IMR-90 (cell line): Measurements from ENCODE around the gene KCNT1. TPM values are rescaled to one million over a fixed set of nuclear protein-coding genes. Genes with fewer than 3 reads are reported as not detected.

ENCODE experiments used
- ATAC-seq: fragments of 200-7000 bp; cut with Tn5 transposase; 2 replicates; pipeline ENCODE4 v1.9.1; 2020; ENCODE audit warnings: low read depth, mild to moderate bottlenecking, moderate library complexity
- BruUV-seq: library from RNA; stranded (reverse); fragments of 400-500 nt; replicated peaks from 2 replicates; lab custom pipeline; 2021; lab: Mats Ljungman, UMichigan
- CTCF ChIA-PET: fragments of 300-600 bp; formaldehyde crosslinking; extraction: SDS; loops from one replicate; lab custom pipeline; 2021; ENCODE audit warnings: antibody characterized with exemption; lab: Yijun Ruan, JAX
- POLR2A ChIA-PET: fragments of 300-600 bp; sonication (Branson Sonifier 250); formaldehyde crosslinking; loops from one replicate; lab custom pipeline; 2022; ENCODE audit warnings: antibody characterized with exemption; ENCODE audit not compliant: unreplicated experiment; lab: Charles Lee
- DNase-seq: peaks from one replicate; pipeline ENCODE4 v3.0.0; 2013
- H2AFZ ChIP-seq: replicated peaks from 2 replicates; pipeline ENCODE3; 2013; ENCODE audit warnings: low read length, mild to moderate bottlenecking; ENCODE audit not compliant: poor library complexity
- H2AK5ac ChIP-seq: 2 replicates; pipeline ENCODE4 v1.6.1; 2013; ENCODE audit warnings: low read depth, low read length, inconsistent platforms
- H2AK9ac ChIP-seq: replicated peaks from 2 replicates; pipeline ENCODE3; 2013; ENCODE audit warnings: mild to moderate bottlenecking, low read depth, low read length, moderate library complexity; ENCODE audit not compliant: poor library complexity
- H2BK120ac ChIP-seq: 2 replicates; pipeline ENCODE4 v1.6.1; 2013; ENCODE audit warnings: low read depth, low read length, inconsistent platforms
- H2BK15ac ChIP-seq: 3 replicates; pipeline ENCODE4 v1.6.1; 2013; ENCODE audit warnings: low read depth, low read length, inconsistent platforms
- H2BK20ac ChIP-seq: 2 replicates; pipeline ENCODE4 v1.6.1; 2013; ENCODE audit warnings: low read depth, mild to moderate bottlenecking, inconsistent platforms, low read length, moderate library complexity
- H2BK5ac ChIP-seq: 2 replicates; pipeline ENCODE4 v1.6.1; 2013; ENCODE audit warnings: mild to moderate bottlenecking, low read depth, low read length, inconsistent platforms; ENCODE audit not compliant: poor library complexity, severe bottlenecking
- H3K14ac ChIP-seq: replicated peaks from 2 replicates; pipeline ENCODE4 v1.6.1; 2013; ENCODE audit warnings: low read depth, low read length, inconsistent platforms
- H3K18ac ChIP-seq: 2 replicates; pipeline ENCODE4 v1.6.1; 2013; ENCODE audit warnings: low read depth, low read length, control low read depth
- H3K23ac ChIP-seq: 2 replicates; pipeline ENCODE4 v1.6.1; 2013; ENCODE audit warnings: low read depth, low read length, inconsistent platforms
- H3K27ac ChIP-seq: 2 replicates; pipeline ENCODE4 v1.5.1; 2013; ENCODE audit warnings: mild to moderate bottlenecking, control low read depth, low read length; ENCODE audit not compliant: insufficient read depth
- H3K27me3 ChIP-seq: 2 replicates; pipeline ENCODE4 v1.6.1; 2013; ENCODE audit warnings: low read length; ENCODE audit not compliant: control insufficient read depth, insufficient read depth
- H3K36me3 ChIP-seq: 2 replicates; pipeline ENCODE4 v1.6.1; 2013; ENCODE audit warnings: low read length, mixed read lengths; ENCODE audit not compliant: control insufficient read depth, insufficient read depth
- H3K4ac ChIP-seq: 2 replicates; pipeline ENCODE4 v1.6.1; 2013; ENCODE audit warnings: low read depth, low read length, inconsistent platforms
- H3K4me1 ChIP-seq: 2 replicates; pipeline ENCODE4 v1.6.1; 2013; ENCODE audit warnings: low read length, mixed read lengths; ENCODE audit not compliant: control insufficient read depth, insufficient read depth
- H3K4me2 ChIP-seq: 2 replicates; pipeline ENCODE4 v1.6.1; 2013; ENCODE audit warnings: low read depth, mild to moderate bottlenecking, control low read depth, low read length, moderate library complexity
- H3K4me3 ChIP-seq: 2 replicates; pipeline ENCODE4 v1.5.1; 2013; ENCODE audit warnings: low read depth, mild to moderate bottlenecking, control low read depth, low read length, moderate library complexity; ENCODE audit not compliant: insufficient read depth
- H3K56ac ChIP-seq: 2 replicates; pipeline ENCODE4 v1.6.1; 2013; ENCODE audit warnings: low read length, inconsistent platforms; ENCODE audit not compliant: insufficient read depth; ENCODE audit errors: extremely low read depth
- H3K79me1 ChIP-seq, 2 experiments: 2 replicates each; pipeline ENCODE4 v1.6.1; 2013; ENCODE audit warnings: low read length in 2 of 2, inconsistent platforms in 1 of 2, low read depth in 1 of 2
- H3K9ac ChIP-seq: 2 replicates; pipeline ENCODE4 v1.6.1; 2013; ENCODE audit warnings: low read depth, low read length, control low read depth
- H3K9me1 ChIP-seq: 2 replicates; pipeline ENCODE4 v1.6.1; 2013; ENCODE audit warnings: low read length, inconsistent platforms; ENCODE audit not compliant: insufficient read depth
- H3K9me3 ChIP-seq: 2 replicates; pipeline ENCODE4 v1.6.1; 2013; ENCODE audit warnings: low read length; ENCODE audit not compliant: control insufficient read depth, insufficient read depth
- H4K20me1 ChIP-seq: 2 replicates; pipeline ENCODE4 v1.6.1; 2013; ENCODE audit warnings: low read length, inconsistent platforms; ENCODE audit not compliant: insufficient read depth
- H4K5ac ChIP-seq: 2 replicates; pipeline ENCODE4 v1.6.1; 2013; ENCODE audit warnings: mild to moderate bottlenecking, low read depth, low read length, control low read depth
- H4K8ac ChIP-seq, 2 experiments: 2 replicates each; pipeline ENCODE4 v1.6.1; 2013; ENCODE audit warnings: low read depth in 2 of 2, low read length in 2 of 2, control low read depth in 1 of 2, inconsistent platforms in 1 of 2
- H4K91ac ChIP-seq: 2 replicates; pipeline ENCODE4 v1.6.1; 2013; ENCODE audit warnings: low read depth, low read length, inconsistent platforms; ENCODE audit not compliant: insufficient read depth
- CEBPB ChIP-seq: IDR thresholded peaks from 2 replicates; pipeline ENCODE4 v1.6.1; 2012; ENCODE audit warnings: low read depth, low read length, improper control_type of control experiment
- CTCF ChIP-seq: conservative IDR thresholded peaks from 2 replicates; pipeline ENCODE4 v1.5.1; 2012; ENCODE audit warnings: mild to moderate bottlenecking, low read depth, low read length, improper control_type of control experiment
- ELK1 ChIP-seq: fragments of 150-350 bp; IDR thresholded peaks from 2 replicates; pipeline ENCODE4 v1.6.1; 2016; ENCODE audit warnings: low read depth, mild to moderate bottlenecking, low read length, moderate library complexity, borderline replicate concordance
- FOS ChIP-seq: fragments of 150-350 bp; IDR thresholded peaks from 2 replicates; pipeline ENCODE4 v1.6.1; 2016; ENCODE audit warnings: low read depth, low read length
- MAFK ChIP-seq: IDR thresholded peaks from 2 replicates; pipeline ENCODE4 v1.6.1; 2012; ENCODE audit warnings: low read depth, low read length, improper control_type of control experiment
- MXI1 ChIP-seq: IDR thresholded peaks from 2 replicates; pipeline ENCODE4 v1.6.1; 2012; ENCODE audit warnings: low read depth, mild to moderate bottlenecking, low read length, moderate library complexity, borderline replicate concordance
- NFE2L2 ChIP-seq: fragments of 150-350 bp; IDR thresholded peaks from 2 replicates; pipeline ENCODE4 v1.6.1; 2016; ENCODE audit warnings: low read depth, mild to moderate bottlenecking, low read length
- RAD21 ChIP-seq: IDR thresholded peaks from 2 replicates; pipeline ENCODE4 v1.6.1; 2012; ENCODE audit warnings: low read length, improper control_type of control experiment
- RCOR1 ChIP-seq: IDR thresholded peaks from 2 replicates; pipeline ENCODE4 v1.6.1; 2012; ENCODE audit warnings: mild to moderate bottlenecking, low read length, improper control_type of control experiment; ENCODE audit not compliant: insufficient replicate concordance
- RFX5 ChIP-seq: IDR thresholded peaks from 2 replicates; pipeline ENCODE4 v1.8.0; 2012; ENCODE audit warnings: low read depth, mild to moderate bottlenecking, low read length, moderate library complexity
- SMC3 ChIP-seq: fragments of 150-350 bp; IDR thresholded peaks from 2 replicates; pipeline ENCODE4 v1.6.1; 2016; ENCODE audit warnings: low read depth, mild to moderate bottlenecking, antibody characterized with exemption, low read length, moderate library complexity
- USF2 ChIP-seq: fragments of 150-350 bp; IDR thresholded peaks from 2 replicates; pipeline ENCODE4 v1.6.1; 2017; ENCODE audit warnings: mild to moderate bottlenecking, antibody characterized with exemption, low read length, low read depth
- WGBS, 2 experiments: methylation state at CpG; one replicate each; pipeline versions ENCODE4 v1.1.5 to v1.1.7; 2013; ENCODE audit warnings: missing lambda C conversion rate in 2 of 2; ENCODE audit not compliant: insufficient read length in 1 of 2; ENCODE audit errors: extremely low coverage in 2 of 2; 5-methylcytosine and 5-hydroxymethylcytosine counted together
- dilution Hi-C: fragments of 300-500 bp; cut with HindIII; formaldehyde crosslinking; loops from one replicate; pipeline ENCODE4 v1.14.3; 2018; ENCODE audit warnings: low sequenced_read_pairs; ENCODE audit not compliant: unreplicated experiment
- in situ Hi-C: fragments of 300-500 bp; cut with MboI; formaldehyde crosslinking; loops from 3 replicates; pipeline ENCODE4 v1.14.3; 2019; ENCODE audit warnings: low sequenced_read_pairs, inconsistent platforms, mixed read lengths
- intact Hi-C: fragments of 100-400 bp; cut with micrococcal nuclease; formaldehyde crosslinking; loops from 2 replicates; pipeline ENCODE4 v1.10.0; 2022
- polyA plus RNA-seq, 3 experiments: library from polyadenylated mRNA; depleted of rRNA; stranded (reverse); fragments of >200 nt; gene quantifications; 2 replicates each; pipeline ENCODE4 v1.2.3, GENCODE V29; 2012; ENCODE audit warnings: low replicate concordance in 1 of 3
- total RNA-seq: library from RNA; depleted of rRNA; stranded (reverse); fragments of >200 nt; gene quantifications from 2 replicates; pipeline ENCODE4 v1.2.3, GENCODE V29; 2012

KCNT1 gene
- total and polyA plus RNA-seq, 2 of the 4 experiments (the other 2 are of a cell fraction): not detected

GRCh38 chr9:135825435-135826187 lies 123.6 kb downstream of the KCNT1 start:
- Histone ChIP-seq H3K4me2 (no peak overlapping the region), H3K36me3 (peaks cover 33% of the 10 kb centered on the region), H3K4me1 (no peaks in the 10 kb centered on the region), H4K91ac (no peak overlapping the region), H3K9me1 (no peaks in the 10 kb centered on the region), H3K56ac (no peak overlapping the region), H2AK9ac (no peak overlapping the region), H2BK5ac (no peak overlapping the region), H4K8ac (no peak overlapping the region), H3K18ac (no peak overlapping the region), H2BK15ac (no peak overlapping the region), H3K79me1 (peaks cover 23 to 42% of the 10 kb centered on the region in 2 experiments), H2BK20ac (no peak overlapping the region), H3K9me3 (no peaks in the 10 kb centered on the region), H2AFZ (no peak overlapping the region), H4K5ac (no peak overlapping the region), H2AK5ac (no peak overlapping the region), H3K23ac (no peak overlapping the region), H3K14ac (no peak overlapping the region), H3K27ac (no peak overlapping the region), H3K4me3 (no peak overlapping the region), H2BK120ac (no peak overlapping the region), H4K20me1 (peaks cover 16% of the 10 kb centered on the region), H3K9ac (no peak overlapping the region), H3K4ac (no peak overlapping the region), H3K27me3 (no peaks in the 10 kb centered on the region)
- ATAC-seq: no peak
- ChIA-PET CTCF (no interaction called here), POLR2A (no interaction called here)
- intact Hi-C loops: no loop called here
- no TSS peak for BruUV-seq
- no peak for TF ChIP-seq RFX5
- no peak for TF ChIP-seq ELK1
- no peak for TF ChIP-seq CTCF
- TF ChIP-seq MAFK: no peak
- no peak for TF ChIP-seq FOS
- TF ChIP-seq SMC3: no peak
- no peak for TF ChIP-seq MXI1
- no peak for TF ChIP-seq RCOR1
- TF ChIP-seq RAD21: no peak
- no peak for TF ChIP-seq CEBPB
- no peak for TF ChIP-seq USF2
- no peak for TF ChIP-seq NFE2L2
- 95% methylated on average over 10 of the region's 25 CpGs; no CpG with 5 or more reads in 1 of the 2 experiments for WGBS, 2 experiments
- dilution Hi-C loops: no loop called here
- in situ Hi-C loops: no loop called here
- DNase-seq: no peak
